Amniotic stem cell (primary cell): Measurements from ENCODE around the gene ADRM1.

Experiments used
- DNase-seq: peaks from one replicate; lab custom pipeline; 2025; lab: John Stamatoyannopoulos, UW

The ADRM1 gene

GRCh38 chr20:62355878-62356588 is 53.2 kb downstream of the ADRM1 start:
- DNase-seq: no peak

GRCh38 chr20:62356589-62357186 is 53.9 kb downstream of the ADRM1 start:
- DNase-seq: no peak

GRCh38 chr20:62357187-62357667 is 54.4 kb downstream of the ADRM1 start:
- DNase-seq: no peak

GRCh38 chr20:62357681-62358080 is 54.9 kb downstream of the ADRM1 start:
- DNase-seq: no peak
